GM12878 (cell line): Measurements from ENCODE around the gene ZCCHC24. TPM values are rescaled to one million over a fixed set of nuclear protein-coding genes. Genes with fewer than 3 reads are reported as not detected.

ENCODE experiments used
- ATAC-seq: fragments of 200-7000 bp; cut with Tn5 transposase; 3 replicates; pipeline ENCODE4 v1.9.1; 2020; ENCODE audit warnings: mild to moderate bottlenecking, moderate library complexity
- BruUV-seq: library from RNA; stranded (reverse); fragments of 400-500 nt; replicated peaks from 2 replicates; lab custom pipeline; 2021; lab: Mats Ljungman, UMichigan
- CTCF ChIA-PET: fragments of 300-600 bp; sonication (Branson Sonifier 250); formaldehyde crosslinking; extraction: SDS; loops from one replicate; lab custom pipeline; 2021; ENCODE audit warnings: inconsistent platforms; lab: Yijun Ruan, JAX
- POLR2A ChIA-PET: fragments of 350-600 bp; formaldehyde crosslinking; extraction: SDS; loops from one replicate; lab custom pipeline; 2021; ENCODE audit warnings: inconsistent platforms; lab: Charles Lee
- RAD21 ChIA-PET: fragments of 300-600 bp; sonication (Branson Sonifier 250); formaldehyde crosslinking; loops from one replicate; lab custom pipeline; 2023; ENCODE audit warnings: antibody characterized with exemption; ENCODE audit not compliant: unreplicated experiment; lab: Charles Lee
- SMC1A ChIA-PET: fragments of 300-600 bp; sonication (Branson Sonifier 250); formaldehyde crosslinking; loops from one replicate; lab custom pipeline; 2023; ENCODE audit not compliant: unreplicated experiment, uncharacterized antibody; lab: Charles Lee
- DNase-seq: peaks from one replicate; pipeline ENCODE4 v3.0.0-alpha.2; 2011; ENCODE audit warnings: low read depth, low spot score
- FAIRE-seq: peaks from 3 replicates; lab custom pipeline; 2011; peaks lifted over from hg19 to GRCh38; lab: Jason Lieb, UNC
- H2AFZ ChIP-seq: 2 replicates; pipeline ENCODE4 v1.6.0; 2011; ENCODE audit warnings: low read depth, low read length, control low read depth; ENCODE audit not compliant: control insufficient read depth
- H3K27ac ChIP-seq: 2 replicates; pipeline ENCODE4 v1.5.1; 2011; ENCODE audit warnings: control low read depth; ENCODE audit not compliant: control insufficient read depth, insufficient read depth
- H3K27me3 ChIP-seq, 2 experiments: replicated peaks in 1 of 2; 2 replicates each; pipeline versions ENCODE4 v1.6.0 to v1.6.1; 2011; ENCODE audit warnings: low read length in 1 of 2; ENCODE audit not compliant: control insufficient read depth in 2 of 2, insufficient read depth in 2 of 2
- H3K36me3 ChIP-seq, 2 experiments: 2 replicates each; pipeline ENCODE4 v1.5.1; 2011; ENCODE audit warnings: low read length in 1 of 2; ENCODE audit not compliant: control insufficient read depth in 2 of 2, insufficient read depth in 2 of 2
- H3K4me1 ChIP-seq: 2 replicates; pipeline ENCODE4 v1.6.1; 2011; ENCODE audit warnings: mild to moderate bottlenecking, low read length, moderate library complexity, mixed read lengths; ENCODE audit not compliant: control insufficient read depth, insufficient read depth
- H3K4me2 ChIP-seq: 2 replicates; pipeline ENCODE4 v1.6.0; 2011; ENCODE audit warnings: control low read depth; ENCODE audit not compliant: control insufficient read depth, insufficient read depth
- H3K4me3 ChIP-seq: fragments of 200-600 bp; sonication (generic); 2 replicates; pipeline ENCODE4 v1.5.1; 2016
- H3K79me2 ChIP-seq: 2 replicates; pipeline ENCODE4 v1.6.0; 2011; ENCODE audit warnings: low read length; ENCODE audit not compliant: control insufficient read depth, insufficient read depth
- H3K9ac ChIP-seq: 2 replicates; pipeline ENCODE4 v1.8.0; 2011; ENCODE audit warnings: low read length, control low read depth, mixed read lengths; ENCODE audit not compliant: control insufficient read depth, insufficient read depth
- H3K9me3 ChIP-seq: replicated peaks from 3 replicates; pipeline ENCODE4 v1.5.1; 2011; ENCODE audit warnings: mild to moderate bottlenecking, low read length; ENCODE audit not compliant: control insufficient read depth, insufficient read depth
- H4K20me1 ChIP-seq: 2 replicates; pipeline ENCODE4 v1.6.0; 2011; ENCODE audit not compliant: control insufficient read depth, insufficient read depth
- CHD1 ChIP-seq: IDR thresholded peaks from 2 replicates; pipeline ENCODE4 v1.6.1; 2012; ENCODE audit warnings: low read depth, low read length, improper control_type of control experiment
- HSF1 ChIP-seq: fragments of 150-350 bp; IDR thresholded peaks from 2 replicates; pipeline ENCODE4 v1.6.1; 2014; ENCODE audit warnings: mild to moderate bottlenecking, low read depth, low read length
- JUNB ChIP-seq: IDR thresholded peaks from 2 replicates; pipeline ENCODE4 v1.6.1; 2016; ENCODE audit warnings: antibody characterized with exemption, mild to moderate bottlenecking
- JUND ChIP-seq: IDR thresholded peaks from 2 replicates; pipeline ENCODE4 v1.6.1; 2012; ENCODE audit warnings: low read depth, mild to moderate bottlenecking, low read length, improper control_type of control experiment, moderate library complexity
- REST ChIP-seq: IDR thresholded peaks from 2 replicates; pipeline ENCODE4 v1.6.1; 2012; ENCODE audit warnings: mild to moderate bottlenecking, low read depth, low read length
- RUNX3 ChIP-seq: IDR thresholded peaks from 2 replicates; pipeline ENCODE4 v1.6.1; 2012; ENCODE audit warnings: low read length, inconsistent platforms
- ZNF24 ChIP-seq: fragments of 450-650 bp; IDR thresholded peaks from 2 replicates; pipeline ENCODE4 v1.6.1; 2017; ENCODE audit warnings: antibody characterized with exemption, mild to moderate bottlenecking
- WGBS: methylation state at CpG from one replicate; pipeline ENCODE4 v1.1.6; 2016; ENCODE audit warnings: low lambda C conversion rate; ENCODE audit not compliant: insufficient replicate concordance, insufficient coverage; ENCODE audit errors: missing lambda C conversion rate; 5-methylcytosine and 5-hydroxymethylcytosine counted together
- in situ Hi-C: fragments of 300-500 bp; cut with MboI; formaldehyde crosslinking; loops from 9 replicates; pipeline ENCODE4 v1.14.3; 2018; ENCODE audit warnings: mixed read lengths
- intact Hi-C: fragments of 100-400 bp; cut with micrococcal nuclease; formaldehyde crosslinking; loops from one replicate; pipeline ENCODE4 v1.14.2; 2022; ENCODE audit not compliant: unreplicated experiment
- polyA plus RNA-seq, 11 experiments: library from polyadenylated mRNA; depleted of rRNA in 4 of 11; unstranded in 6 of 11; stranded (reverse) in 5 of 11; fragments of >200 nt; fragmentation: Nextera tagmentation in 4 of 11; fragmentation: Illumina TruSeq in 1 of 11; extraction: Ambion mirVana in 4 of 11; extraction: Trizol in 1 of 11; gene quantifications; 1 replicate in 1 of 11; 2 replicates in 10 of 11; pipeline versions ENCODE4 v1.2.1 to v1.2.3, GENCODE V29; 2011 to 2016; ENCODE audit warnings: inconsistent platforms in 2 of 11, missing spikeins in 2 of 11, low read depth in 1 of 11
- total RNA-seq, 4 experiments: library from RNA; depleted of rRNA in 3 of 4; stranded (reverse); fragments of >200 nt in 3 of 4; fragmentation: Illumina TruSeq in 1 of 4; extraction: Trizol in 1 of 4; gene quantifications; 2 replicates each; pipeline versions ENCODE4 v1.2.1 to v1.2.3, GENCODE V29; 2013 to 2021

Gene ZCCHC24
- total and polyA plus RNA-seq, 10 of the 15 experiments (the other 5 are each of a cell fraction or from before 2014, with no cell fraction given): 0.02 to 0.62 (median 0.04) TPM; not detected in 4

GRCh38 chr10:79376078-79376628, 69.3 kb downstream of the ZCCHC24 start:
- Histone ChIP-seq H3K79me2 (no peaks in the 10 kb centered on the region), H3K27ac (no peak overlapping the region), H3K9me3 (no peaks in the 10 kb centered on the region; the same call in 1 of the 3 replicates), H3K4me1 (no peaks in the 10 kb centered on the region), H2AFZ (no peak overlapping the region), H3K9ac (no peak overlapping the region)
- intact Hi-C loops: no loop called here
- WGBS: 48% methylated on average over 11 of the region's 11 CpGs
- in situ Hi-C loops: loop anchor here (5.0 kb wide), 1 partner anchor 91 kb away; no protein-coding TSS in a partner anchor
- ATAC-seq (no peak), FAIRE-seq (no peak), DNase-seq (no peak)
- POLR2A ChIA-PET: interaction anchor here (0.5 kb wide), 1 partner anchor 74 kb away, joined by 3 read pairs; no protein-coding TSS in a partner anchor
- TF ChIP-seq JUNB: no peak
- TF ChIP-seq, all 136 proteins: peak for 0
- H4K20me1 ChIP-seq: no peaks in the 10 kb centered on the region
- no peaks in the 10 kb centered on the region; a peak in 1 of 4 replicates for H3K27me3 ChIP-seq
- RAD21 ChIA-PET: no interaction called here
- no peaks in the 10 kb centered on the region for H3K36me3 ChIP-seq
- SMC1A ChIA-PET: interaction anchor here (1.0 kb wide), 1 partner anchor 111 kb away, joined by 3 read pairs; no protein-coding TSS in a partner anchor
- no TSS peak for BruUV-seq
- H3K4me2 ChIP-seq: no peak overlapping the region
- H3K4me3 ChIP-seq: no peak overlapping the region
- CTCF ChIA-PET: interaction anchor here (0.9 to 5.1 kb wide), 4 partner anchors 8 to 114 kb away, joined by 3 to 100 read pairs (median 6); no protein-coding TSS in a partner anchor

GRCh38 chr10:79375321-79376077, 69.9 kb downstream of the ZCCHC24 start:
- ChIA-PET POLR2A (interaction anchor here (0.5 kb wide), 1 partner anchor 73 kb away, joined by 3 read pairs; no protein-coding TSS in a partner anchor), CTCF (interaction anchor here (0.9 to 5.1 kb wide), 7 partner anchors 9 to 115 kb away, joined by 3 to 100 read pairs (median 6); no protein-coding TSS in a partner anchor), SMC1A (interaction anchor here (0.9 to 1.0 kb wide), 2 partner anchors 10 to 112 kb away, joined by 3 to 6 read pairs; no protein-coding TSS in a partner anchor), RAD21 (interaction anchor here (0.6 kb wide), 1 partner anchor 82 kb away, joined by 3 read pairs; no protein-coding TSS in a partner anchor)
- no peaks in the 10 kb centered on the region for H3K36me3 ChIP-seq
- DNase-seq: no peak
- no peaks in the 10 kb centered on the region; a peak in 1 of 4 replicates for H3K27me3 ChIP-seq
- TF ChIP-seq HSF1 (no peak), JUND (no peak), RUNX3 (no peak), REST (no peak), ZNF24 (no peak), CHD1 (no peak)
- no peak overlapping the region for H3K27ac ChIP-seq
- no TSS peak for BruUV-seq
- ATAC-seq: no peak
- H3K4me1 ChIP-seq: no peaks in the 10 kb centered on the region
- no peak for FAIRE-seq
- no peaks in the 10 kb centered on the region for H4K20me1 ChIP-seq
- 23% methylated on average over 6 of the region's 6 CpGs for WGBS
- H3K9me3 ChIP-seq: no peaks in the 10 kb centered on the region; the same call in 1 of the 3 replicates
- in situ Hi-C loops (loop anchor here (5.0 kb wide), 1 partner anchor 92 kb away; no protein-coding TSS in a partner anchor), intact Hi-C loops (no loop called here)
- H3K79me2 ChIP-seq: no peaks in the 10 kb centered on the region
- H2AFZ ChIP-seq: no peak overlapping the region
- H3K4me3 ChIP-seq: no peak overlapping the region
- H3K4me2 ChIP-seq: no peak overlapping the region
- no peak overlapping the region for H3K9ac ChIP-seq
